ENCODE measurements around the gene ZNF670.

Gene ZNF670

DNA sequence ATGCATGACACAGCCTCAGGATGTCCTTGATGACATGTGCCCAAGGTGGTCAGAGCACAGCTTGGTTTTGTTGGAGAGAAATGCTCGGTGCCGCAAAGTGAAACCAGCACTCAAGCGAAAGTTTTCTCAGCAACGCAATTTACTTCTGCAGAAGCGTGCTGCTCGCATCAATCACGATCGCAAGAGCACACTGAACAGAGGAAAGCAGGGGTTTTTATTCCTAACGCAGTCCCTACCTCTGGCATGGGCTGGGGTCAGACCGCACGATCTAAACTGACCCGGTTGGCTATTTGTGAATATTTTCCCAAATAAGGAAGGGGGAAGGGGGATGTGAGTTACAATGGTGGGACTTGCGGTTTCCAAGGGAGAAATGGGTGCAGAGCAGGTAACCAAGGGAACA is 26.4 kb upstream of the ZNF670 start:
- DNase-seq (ENCODE audit: low read depth in 1 of 2, low spot score in 1 of 2): no peak

- peak; percentile 83 to 93 for DNase-seq (ENCODE audit: low read depth in 1 of 2, low spot score in 1 of 2)
These were observed 25.4 kb upstream of the ZNF670 start, which contains the start of gene ZNF669 for GRCh38 chr1:247103859-247104591. TSS of gene ZNF669 (minus strand) at chr1:247104356. CDS start at chr1:247104199, 157 bp downstream.

GRCh38 chr1:247102381-247102780 is 23.8 kb upstream of the ZNF670 start:
- no peak for DNase-seq (ENCODE audit: low read depth in 1 of 2, low spot score in 1 of 2)

DNA sequence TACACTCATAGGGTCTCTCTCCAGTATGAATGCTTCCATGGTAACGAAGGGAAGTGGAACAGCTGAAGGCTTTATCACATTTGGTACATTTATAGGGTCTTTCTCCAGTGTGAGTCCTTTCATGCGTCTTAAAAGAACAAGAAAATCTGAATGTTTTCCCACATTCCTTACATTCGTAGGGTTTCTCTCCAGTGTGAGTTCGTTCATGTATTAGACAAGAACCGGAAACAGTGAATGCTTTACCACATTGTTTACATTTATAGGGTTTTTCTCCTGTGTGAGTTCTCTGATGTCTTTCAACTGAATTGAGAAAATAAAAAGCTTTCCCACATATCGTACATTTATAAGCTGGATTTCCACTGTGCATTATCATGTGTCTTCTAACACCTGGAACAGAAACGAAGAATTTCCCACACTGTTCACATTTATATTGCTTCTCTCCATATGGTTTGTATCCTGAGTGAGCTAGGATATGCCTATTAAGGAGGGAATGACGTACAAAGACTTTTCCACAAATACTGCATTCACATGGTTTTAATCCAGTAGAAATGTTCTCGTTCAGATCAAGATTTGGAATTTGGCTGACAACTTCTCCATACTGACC is 22.2 kb upstream of the ZNF670 start:
- no peak for DNase-seq (ENCODE audit: low read depth in 1 of 2, low spot score in 1 of 2)

GRCh38 chr1:247096958-247097357 is 18.3 kb upstream of the ZNF670 start:
- no peak for DNase-seq (ENCODE audit: low read depth in 1 of 2, low spot score in 1 of 2)

DNA sequence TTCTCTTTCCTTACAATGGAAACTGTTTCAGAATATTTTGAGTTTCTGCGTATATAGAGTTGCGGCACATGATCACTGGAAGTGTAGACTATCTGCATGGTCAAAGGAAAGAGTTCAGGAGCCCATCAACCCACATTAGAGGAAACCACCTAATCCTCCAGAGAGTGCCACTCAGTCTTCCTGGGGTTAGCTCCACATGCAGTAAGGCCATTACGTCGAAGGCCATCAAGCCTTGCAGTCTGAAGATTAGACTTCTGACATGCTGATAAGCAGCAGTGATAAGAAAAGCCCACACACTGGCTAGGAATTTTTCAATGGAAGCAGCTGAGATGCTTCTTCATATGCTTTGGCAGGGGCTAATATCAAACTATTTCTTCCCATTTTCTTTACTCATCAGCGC is 17.9 kb upstream of the ZNF670 start:
- DNase-seq (ENCODE audit: low read depth in 1 of 2, low spot score in 1 of 2): no peak

- no peak for DNase-seq (ENCODE audit: low read depth in 1 of 2, low spot score in 1 of 2)
These were observed 17.5 kb upstream of the ZNF670 start for GRCh38 chr1:247096112-247096511.

GRCh38 chr1:247090455-247090854 is 11.8 kb upstream of the ZNF670 start:
- no peak for DNase-seq (ENCODE audit: low read depth in 1 of 2, low spot score in 1 of 2)

GRCh38 chr1:247089616-247090375 is 11.2 kb upstream of the ZNF670 start:
- DNase-seq (ENCODE audit: low read depth in 1 of 2, low spot score in 1 of 2): no peak

DNA sequence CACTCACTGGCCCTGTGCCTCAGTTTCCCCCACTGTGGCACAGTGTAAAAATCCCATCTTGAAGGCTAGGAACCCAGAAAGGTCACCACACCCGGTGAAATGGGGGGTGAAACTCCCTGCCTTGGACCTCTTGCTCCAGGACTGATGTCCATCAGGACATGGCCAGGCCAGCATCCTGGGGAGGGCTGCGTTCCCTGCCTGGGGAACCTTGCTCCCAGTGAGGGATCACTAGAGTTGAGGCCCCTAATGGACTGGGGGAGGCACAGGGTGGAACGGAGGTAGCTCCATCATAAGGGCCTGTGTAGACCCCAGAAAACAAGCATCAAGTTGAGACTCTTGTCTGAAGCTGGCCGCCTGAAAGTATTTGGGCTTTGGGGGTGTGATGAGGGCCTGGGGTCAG is 10.4 kb upstream of the ZNF670 start:
- DNase-seq (ENCODE audit: low read depth in 1 of 2, low spot score in 1 of 2): no peak

GRCh38 chr1:247087256-247087655 is 8.6 kb upstream of the ZNF670 start:
- DNase-seq (ENCODE audit: low read depth in 1 of 2, low spot score in 1 of 2): no peak

DNA sequence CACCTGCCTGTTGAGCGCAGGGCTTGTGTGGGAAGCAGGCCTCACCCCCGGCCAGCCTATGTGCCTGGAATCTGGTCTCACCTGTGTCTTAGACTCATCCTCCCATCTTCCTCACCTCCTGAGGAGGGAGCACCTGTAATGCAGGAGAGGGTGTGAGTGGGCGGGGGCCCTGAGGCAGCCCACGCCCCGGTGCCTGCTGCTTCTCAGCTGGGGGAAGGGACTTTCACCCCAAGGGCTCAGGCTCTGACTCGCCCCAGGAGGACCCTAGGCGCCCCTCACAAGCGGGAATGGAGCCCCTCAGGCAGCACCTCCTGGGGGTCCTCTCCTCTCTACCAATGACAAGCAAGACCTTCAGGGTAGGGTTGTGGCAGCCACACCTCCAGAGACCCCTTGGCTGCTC is 6.7 kb upstream of the ZNF670 start:
- no peak for DNase-seq (ENCODE audit: low read depth in 1 of 2, low spot score in 1 of 2)

GRCh38 chr1:247084771-247085170 is 6.2 kb upstream of the ZNF670 start:
- no peak for DNase-seq (ENCODE audit: low read depth in 1 of 2, low spot score in 1 of 2)

DNA sequence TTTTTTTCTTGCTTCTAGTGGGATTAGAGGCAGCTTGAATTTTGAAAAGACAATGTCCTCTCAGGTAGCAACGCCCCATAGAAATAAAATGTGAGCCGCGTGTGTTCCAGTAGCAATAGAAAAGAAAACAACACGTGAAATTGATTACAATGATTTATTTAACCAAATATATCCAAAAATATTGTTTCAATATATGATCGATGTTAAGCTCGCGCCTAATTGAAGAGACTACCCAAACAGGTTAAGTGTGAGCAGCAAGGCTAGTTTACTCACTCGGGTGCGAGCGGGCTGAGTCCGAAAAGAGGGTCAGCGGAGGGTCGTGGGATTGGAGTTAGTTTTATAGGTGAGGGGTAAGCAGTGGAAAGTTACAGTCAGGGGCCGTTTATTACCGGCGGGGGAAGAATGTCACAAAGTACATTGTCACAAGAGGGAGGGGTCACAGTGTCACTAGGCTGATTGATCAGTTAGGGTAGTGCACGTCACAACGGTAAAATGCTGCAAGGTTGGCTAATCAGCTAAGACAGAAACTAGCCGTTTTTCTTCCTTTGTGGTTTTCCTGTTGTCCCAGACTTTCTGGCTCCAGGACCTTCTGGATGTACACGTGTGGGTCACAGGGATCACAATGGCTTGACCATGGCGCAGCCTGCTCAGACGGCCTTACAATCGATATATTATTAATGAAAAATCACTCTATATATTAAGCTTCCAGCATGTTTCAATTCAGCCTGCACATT is 697 bp upstream of the ZNF670 start:
- no peak for DNase-seq (ENCODE audit: low read depth in 1 of 2, low spot score in 1 of 2)

DNA sequence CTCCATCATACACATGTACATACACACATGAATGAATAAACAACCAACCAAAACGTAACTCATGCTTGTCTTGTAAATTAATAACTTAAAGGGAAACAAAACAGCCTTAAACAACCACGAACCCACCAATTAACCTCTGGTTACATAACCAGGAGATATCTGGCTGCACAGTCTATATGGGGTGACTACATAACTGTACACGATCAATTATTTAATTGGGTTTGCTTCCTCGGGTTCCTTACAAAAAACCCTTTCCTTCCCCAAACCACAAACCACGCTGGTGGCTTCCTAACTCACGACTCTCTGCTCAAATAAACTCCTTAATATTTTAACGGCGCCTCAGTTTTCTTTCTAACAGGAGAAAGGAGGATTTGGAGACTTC is 744 bp downstream of the ZNF670 start:
- DNase-seq (ENCODE audit: low read depth in 1 of 2, low spot score in 1 of 2): no peak

GRCh38 chr1:247077213-247077612 is 1.4 kb downstream of the ZNF670 start:
- no peak for DNase-seq (ENCODE audit: low read depth in 1 of 2, low spot score in 1 of 2)

DNA sequence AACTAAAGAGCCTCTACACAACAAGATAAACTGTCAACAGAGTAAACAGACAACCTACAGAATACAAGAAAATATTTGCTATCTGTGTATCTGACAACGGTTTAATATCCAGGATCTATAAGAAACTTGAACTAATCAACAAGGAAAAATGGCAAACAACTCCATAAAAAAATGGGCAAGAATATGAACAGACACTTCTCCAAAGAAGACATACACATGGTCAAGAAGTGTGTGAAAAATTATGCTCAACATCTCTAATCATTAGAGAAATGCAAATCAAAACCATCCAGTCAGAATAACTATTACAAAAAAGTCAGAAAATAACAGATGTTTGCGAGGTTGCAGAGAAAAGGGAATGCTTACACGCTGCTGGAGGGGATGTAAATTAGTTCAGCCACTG is 8.0 kb downstream of the ZNF670 start:
- no peak for DNase-seq (ENCODE audit: low read depth in 1 of 2, low spot score in 1 of 2)

GRCh38 chr1:247064304-247064703 is 14.3 kb downstream of the ZNF670 start:
- DNase-seq (ENCODE audit: low read depth in 1 of 2, low spot score in 1 of 2): no peak

- no peak for DNase-seq (ENCODE audit: low read depth in 1 of 2, low spot score in 1 of 2)
These were observed 17.8 kb downstream of the ZNF670 start for GRCh38 chr1:247060771-247061170.

DNA sequence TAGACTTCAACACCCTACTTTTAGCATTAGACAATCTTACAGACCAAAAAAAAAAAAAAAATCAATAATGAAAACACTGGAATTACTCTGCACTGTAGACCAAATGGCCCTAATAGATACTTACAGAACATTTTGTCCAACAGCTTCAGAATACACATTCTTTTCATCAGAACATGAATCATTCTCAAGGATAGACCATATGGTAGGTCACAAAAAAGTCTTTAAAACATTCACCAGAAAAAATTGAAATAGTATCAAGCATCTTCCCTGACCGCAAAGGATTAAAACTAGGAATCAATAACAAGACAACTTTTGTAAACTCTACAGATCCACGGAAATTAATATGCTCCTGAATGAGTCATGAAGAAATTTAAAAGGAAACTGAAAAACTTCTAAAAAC is 22.5 kb downstream of the ZNF670 start:
- DNase-seq (ENCODE audit: low read depth in 1 of 2, low spot score in 1 of 2): no peak

- DNase-seq (ENCODE audit: low read depth in 1 of 2, low spot score in 1 of 2): no peak
These were observed 23.6 kb downstream of the ZNF670 start for GRCh38 chr1:247054992-247055415.

DNA sequence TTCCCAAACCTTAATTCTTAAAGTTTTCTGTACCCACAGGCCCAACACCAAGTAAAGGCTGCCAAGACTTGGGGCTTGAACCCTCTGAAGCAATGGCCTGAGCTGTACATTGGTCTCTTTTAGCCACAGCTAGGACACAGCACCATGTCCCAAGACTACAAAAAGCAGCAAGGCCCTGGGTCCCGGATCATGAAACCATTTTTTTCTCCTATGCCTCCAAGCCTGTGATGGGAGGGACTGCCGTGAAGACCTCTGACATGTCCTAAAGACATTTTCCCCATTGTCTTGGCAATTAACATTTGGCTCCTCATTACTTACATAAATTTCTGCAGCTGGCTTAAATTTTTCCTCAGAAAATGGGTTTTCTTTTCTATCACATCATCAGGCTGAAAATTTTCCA is 30.9 kb downstream of the ZNF670 start:
- no peak for DNase-seq (ENCODE audit: low read depth in 1 of 2, low spot score in 1 of 2)
